WTC11 (cell line): ENCODE measurements around the gene GPHA2.

ENCODE experiments used
- ZNF219 ChIP-seq: sonication (generic); formaldehyde crosslinking; IDR thresholded peaks from 2 replicates; pipeline ENCODE4 v1.8.0; 2023; ENCODE audit warnings: missing genetic modification reagents, mild to moderate bottlenecking, borderline replicate concordance
- TF ChIP-seq, protein P1 (sequence below): sonication (generic); formaldehyde crosslinking; IDR thresholded peaks from 2 replicates; pipeline ENCODE4 v1.8.1; 2023; ENCODE audit warnings: mild to moderate bottlenecking, missing genetic modification reagents

DNA sequence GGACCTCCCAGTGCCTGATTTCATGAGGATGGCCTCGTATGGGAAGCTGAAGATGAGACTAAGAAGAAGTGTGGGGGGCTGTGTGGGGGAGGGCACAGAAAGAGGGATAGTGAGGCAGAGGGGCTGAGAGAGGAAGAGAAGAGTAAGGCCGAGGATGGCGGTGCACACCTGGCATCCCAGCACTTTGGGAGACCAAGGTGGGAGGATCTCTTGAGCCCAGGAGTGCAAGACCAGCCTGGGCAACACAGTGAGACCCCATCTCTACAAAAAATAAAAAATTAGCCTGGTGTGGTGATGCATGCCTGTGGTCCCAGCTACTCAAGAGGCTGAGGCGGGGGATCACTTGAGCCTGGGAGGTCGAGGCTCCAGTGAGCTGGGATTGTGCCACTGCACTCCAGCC lies 43.8 kb downstream of the GPHA2 start:
- TF ChIP-seq, protein P1, sequence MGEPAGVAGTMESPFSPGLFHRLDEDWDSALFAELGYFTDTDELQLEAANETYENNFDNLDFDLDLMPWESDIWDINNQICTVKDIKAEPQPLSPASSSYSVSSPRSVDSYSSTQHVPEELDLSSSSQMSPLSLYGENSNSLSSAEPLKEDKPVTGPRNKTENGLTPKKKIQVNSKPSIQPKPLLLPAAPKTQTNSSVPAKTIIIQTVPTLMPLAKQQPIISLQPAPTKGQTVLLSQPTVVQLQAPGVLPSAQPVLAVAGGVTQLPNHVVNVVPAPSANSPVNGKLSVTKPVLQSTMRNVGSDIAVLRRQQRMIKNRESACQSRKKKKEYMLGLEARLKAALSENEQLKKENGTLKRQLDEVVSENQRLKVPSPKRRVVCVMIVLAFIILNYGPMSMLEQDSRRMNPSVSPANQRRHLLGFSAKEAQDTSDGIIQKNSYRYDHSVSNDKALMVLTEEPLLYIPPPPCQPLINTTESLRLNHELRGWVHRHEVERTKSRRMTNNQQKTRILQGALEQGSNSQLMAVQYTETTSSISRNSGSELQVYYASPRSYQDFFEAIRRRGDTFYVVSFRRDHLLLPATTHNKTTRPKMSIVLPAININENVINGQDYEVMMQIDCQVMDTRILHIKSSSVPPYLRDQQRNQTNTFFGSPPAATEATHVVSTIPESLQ (CRISPR knock-in tag): no peak
- no peak for TF ChIP-seq ZNF219 (CRISPR knock-in tag)
